ENCODE measurements around the gene PNMT. TPM values are rescaled to one million over a fixed set of nuclear protein-coding genes. Genes with fewer than 3 reads are reported as not detected.

PNMT gene
- total and polyA plus RNA-seq, 8 donors: 0.45 to 16.6 (median 7.1) TPM; not detected in 2

DNA sequence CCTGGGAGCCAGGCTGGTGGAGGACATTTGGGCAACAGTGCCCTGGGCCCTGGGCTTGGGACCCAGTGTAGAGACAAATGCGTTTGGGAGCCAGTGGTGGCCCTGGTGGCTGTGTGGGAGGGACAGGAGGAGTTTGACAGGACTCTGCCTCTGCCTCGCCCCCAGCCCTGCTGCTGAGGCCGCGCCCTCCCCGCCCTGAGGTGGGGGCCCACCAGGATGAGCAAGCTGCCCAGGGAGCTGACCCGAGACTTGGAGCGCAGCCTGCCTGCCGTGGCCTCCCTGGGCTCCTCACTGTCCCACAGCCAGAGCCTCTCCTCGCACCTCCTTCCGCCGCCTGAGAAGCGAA lies 15.0 kb upstream of the PNMT start:
- Histone ChIP-seq H3K4me3 (no peak overlapping the region), H3K27ac (peak overlapping the region in 4 of 5 donors; percentile 5 to 52 (median 36)), H3K4me1 (peaks cover 18 to 46% (median 26%) of the 10 kb centered on the region in 4 donors), H3K36me3 (peaks cover 3 to 48% (median 40%) of the 10 kb centered on the region in 4 donors), H3K27me3 (no peaks in the 10 kb centered on the region), H3K9me3 (no peaks in the 10 kb centered on the region)
- 65 to 80% (median 75%) methylated on average over 8 to 12 of the region's 12 CpGs for WGBS, 5 donors
- TF ChIP-seq POLR2AphosphoS5 (IDR thresholded peaks at IDR 0.05) (no peak), POLR2A (IDR thresholded peaks at IDR 0.05) (no peak)
- intact Hi-C loops (cut with DNase I; ENCODE audit: low total_unique reads): no loop called here
- no peak for DNase-seq

DNA sequence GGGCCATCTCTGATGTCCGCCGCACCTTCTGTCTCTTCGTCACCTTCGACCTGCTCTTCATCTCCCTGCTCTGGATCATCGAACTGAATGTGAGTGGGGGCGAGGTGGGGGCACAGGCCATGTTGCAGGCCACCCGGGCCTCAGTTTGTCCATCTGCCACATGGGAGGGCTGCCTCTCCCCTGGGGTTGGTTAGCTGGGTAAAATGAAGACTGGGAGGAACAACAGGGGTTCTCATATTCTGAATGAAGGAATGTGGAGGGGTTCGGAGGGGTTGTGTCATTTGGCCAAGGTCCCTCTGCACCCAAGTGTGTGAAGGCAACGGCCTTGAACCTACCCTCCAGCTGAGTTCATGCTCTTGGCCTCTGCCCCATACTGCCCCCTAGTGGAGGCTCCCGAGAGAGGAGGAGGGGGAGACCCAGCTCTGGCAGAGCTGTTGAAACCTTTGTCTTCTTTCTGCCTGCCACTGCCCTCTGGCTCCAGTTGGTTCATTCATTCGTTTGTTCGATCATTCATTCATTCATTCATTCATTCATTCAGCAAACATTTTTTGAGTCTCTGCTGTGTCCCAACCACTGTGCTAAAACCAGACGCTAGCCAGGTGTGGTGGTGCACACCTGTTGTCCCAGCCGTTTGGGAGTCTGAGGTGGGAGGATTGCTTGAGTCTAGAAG lies 14.5 kb upstream of the PNMT start:
- TF ChIP-seq, protein P1, sequence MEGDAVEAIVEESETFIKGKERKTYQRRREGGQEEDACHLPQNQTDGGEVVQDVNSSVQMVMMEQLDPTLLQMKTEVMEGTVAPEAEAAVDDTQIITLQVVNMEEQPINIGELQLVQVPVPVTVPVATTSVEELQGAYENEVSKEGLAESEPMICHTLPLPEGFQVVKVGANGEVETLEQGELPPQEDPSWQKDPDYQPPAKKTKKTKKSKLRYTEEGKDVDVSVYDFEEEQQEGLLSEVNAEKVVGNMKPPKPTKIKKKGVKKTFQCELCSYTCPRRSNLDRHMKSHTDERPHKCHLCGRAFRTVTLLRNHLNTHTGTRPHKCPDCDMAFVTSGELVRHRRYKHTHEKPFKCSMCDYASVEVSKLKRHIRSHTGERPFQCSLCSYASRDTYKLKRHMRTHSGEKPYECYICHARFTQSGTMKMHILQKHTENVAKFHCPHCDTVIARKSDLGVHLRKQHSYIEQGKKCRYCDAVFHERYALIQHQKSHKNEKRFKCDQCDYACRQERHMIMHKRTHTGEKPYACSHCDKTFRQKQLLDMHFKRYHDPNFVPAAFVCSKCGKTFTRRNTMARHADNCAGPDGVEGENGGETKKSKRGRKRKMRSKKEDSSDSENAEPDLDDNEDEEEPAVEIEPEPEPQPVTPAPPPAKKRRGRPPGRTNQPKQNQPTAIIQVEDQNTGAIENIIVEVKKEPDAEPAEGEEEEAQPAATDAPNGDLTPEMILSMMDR (IDR thresholded peaks at IDR 0.05): peak in 4 of 7 experiments; percentile 42 to 82 (median 70)
- TF ChIP-seq POLR2AphosphoS5 (IDR thresholded peaks at IDR 0.05) (no peak), EP300 (IDR thresholded peaks at IDR 0.05) (no peak), POLR2A (IDR thresholded peaks at IDR 0.05) (no peak)
- Histone ChIP-seq H3K4me3 (no peak overlapping the region), H3K27me3 (no peaks in the 10 kb centered on the region), H3K4me1 (peaks cover 18 to 44% (median 28%) of the 10 kb centered on the region in 4 donors), H3K9me3 (no peaks in the 10 kb centered on the region), H3K27ac (peak overlapping the region in 3 of 5 donors; percentile 35 to 52 (median 36)), H3K36me3 (peaks cover 5 to 53% (median 45%) of the 10 kb centered on the region in 4 donors)
- 58 to 67% (median 65%) methylated on average over 14 of the region's 14 CpGs for WGBS, 5 donors
- intact Hi-C loops (cut with DNase I; ENCODE audit: low total_unique reads): no loop called here
- DNase-seq: peak; percentile 75 to 76

DNA sequence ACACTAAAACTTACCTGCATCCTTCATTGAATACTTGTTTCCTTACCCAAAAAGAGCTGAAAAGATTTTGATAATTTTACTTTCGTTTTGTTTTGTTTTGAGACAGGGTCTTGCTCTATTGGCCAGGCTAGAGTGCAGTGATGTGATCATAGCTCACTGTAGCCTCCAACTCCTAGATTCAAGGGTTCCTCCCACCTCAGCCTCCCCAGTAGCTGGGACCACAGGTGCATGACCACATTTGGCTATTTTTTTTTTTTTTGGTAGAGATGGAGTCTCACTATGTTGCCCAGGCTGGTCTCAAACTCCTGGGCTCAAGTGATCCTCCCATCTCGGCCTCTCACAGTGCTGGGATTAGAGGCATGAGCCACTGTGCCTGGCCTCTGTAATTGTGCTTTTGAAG lies 13.1 kb upstream of the PNMT start:
- intact Hi-C loops (cut with DNase I; ENCODE audit: low total_unique reads): no loop called here
- H3K27me3 ChIP-seq: no peaks in the 10 kb centered on the region
- H3K27ac ChIP-seq: no peak overlapping the region
- TF ChIP-seq EP300 (IDR thresholded peaks at IDR 0.05) (no peak), POLR2A (IDR thresholded peaks at IDR 0.05) (no peak), POLR2AphosphoS5 (IDR thresholded peaks at IDR 0.05) (no peak)
- TF ChIP-seq, protein P1 (IDR thresholded peaks at IDR 0.05): no peak
- 86 to 94% (median 93%) methylated on average over 2 of the region's 2 CpGs for WGBS, 5 donors
- H3K36me3 ChIP-seq: peaks cover 6 to 64% (median 57%) of the 10 kb centered on the region in 4 donors
- H3K4me3 ChIP-seq: no peak overlapping the region
- peaks cover 18 to 48% (median 32%) of the 10 kb centered on the region in 4 donors for H3K4me1 ChIP-seq
- no peaks in the 10 kb centered on the region for H3K9me3 ChIP-seq
- no peak for DNase-seq

DNA sequence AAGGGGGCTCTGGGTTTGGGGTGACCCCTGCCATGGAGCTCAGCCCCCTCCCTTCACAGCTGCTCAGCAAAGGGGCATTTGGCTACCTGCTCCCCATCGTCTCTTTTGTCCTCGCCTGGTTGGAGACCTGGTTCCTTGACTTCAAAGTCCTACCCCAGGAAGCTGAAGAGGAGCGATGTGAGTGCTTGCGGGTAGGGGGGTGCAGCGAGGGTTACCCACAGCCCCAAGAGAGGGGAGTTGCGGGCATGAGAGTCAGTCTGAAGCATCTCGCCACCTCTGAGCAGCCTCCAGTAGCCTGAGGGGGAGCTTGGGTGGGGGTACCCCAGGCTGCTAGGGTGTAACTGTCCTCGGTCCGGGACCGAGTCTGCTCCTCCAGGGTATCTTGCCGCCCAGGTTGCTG lies 9.9 kb upstream of the PNMT start:
- intact Hi-C loops (cut with DNase I; ENCODE audit: low total_unique reads): no loop called here
- WGBS, 5 donors: 95 to 97% (median 96%) methylated on average over 7 to 11 of the region's 11 CpGs
- peaks cover 21 to 92% (median 83%) of the 10 kb centered on the region in 4 donors for H3K36me3 ChIP-seq

More for the DNA sequence above, 9.9 kb upstream of the PNMT start:
- DNase-seq: no peak
- TF ChIP-seq, protein P1 (IDR thresholded peaks at IDR 0.05): no peak
- TF ChIP-seq EP300 (IDR thresholded peaks at IDR 0.05) (no peak), POLR2A (IDR thresholded peaks at IDR 0.05) (no peak), POLR2AphosphoS5 (IDR thresholded peaks at IDR 0.05) (no peak)
- Histone ChIP-seq H3K4me3 (no peak overlapping the region), H3K9me3 (no peaks in the 10 kb centered on the region), H3K27me3 (no peaks in the 10 kb centered on the region), H3K4me1 (peaks cover 30 to 52% (median 43%) of the 10 kb centered on the region in 4 donors), H3K27ac (peak overlapping the region in 1 of 5 donors; percentile 14)

Measured in stomach (tissue), 9 donors.